HG02623 (cell line): Measurements from ENCODE around the gene PLEKHA1.

ENCODE experiments used
- ATAC-seq: cut with Tn5 transposase; IDR thresholded peaks from one replicate; pipeline ENCODE4 v1.9.1; 2021; ENCODE audit warnings: moderate library complexity; ENCODE audit not compliant: unreplicated experiment

PLEKHA1 gene

GRCh38 chr10:122374237-122374858 lies at the start of gene PLEKHA1:
PLEKHA1 (plus strand) TSS chr10:122374708; CDS start chr10:122393201, 18,493 bp downstream.
- ATAC-seq: peak; percentile 93

GRCh38 chr10:122325235-122325634 lies 49.3 kb upstream of the PLEKHA1 start:
- no peak for ATAC-seq

- no peak for ATAC-seq
Observed at GRCh38 chr10:122326385-122326784, 48.1 kb upstream of the PLEKHA1 start.

- ATAC-seq: no peak
Observed at GRCh38 chr10:122326806-122327205, 47.7 kb upstream of the PLEKHA1 start.

GRCh38 chr10:122327237-122328206 lies 47.0 kb upstream of the PLEKHA1 start:
- ATAC-seq: no peak

- no peak for ATAC-seq
Observed at GRCh38 chr10:122328676-122329075, 45.8 kb upstream of the PLEKHA1 start.

- ATAC-seq: no peak
Observed at GRCh38 chr10:122329416-122329815, 45.1 kb upstream of the PLEKHA1 start.

- no peak for ATAC-seq
Observed at GRCh38 chr10:122331100-122331499, 43.4 kb upstream of the PLEKHA1 start.

GRCh38 chr10:122331615-122332446 lies 42.7 kb upstream of the PLEKHA1 start:
- no peak for ATAC-seq

GRCh38 chr10:122333037-122333436 lies 41.5 kb upstream of the PLEKHA1 start:
- no peak for ATAC-seq

GRCh38 chr10:122336332-122336731 lies 38.2 kb upstream of the PLEKHA1 start:
- ATAC-seq: no peak

GRCh38 chr10:122336961-122337360 lies 37.5 kb upstream of the PLEKHA1 start:
- no peak for ATAC-seq

GRCh38 chr10:122338609-122339441 lies 35.7 kb upstream of the PLEKHA1 start:
- no peak for ATAC-seq

GRCh38 chr10:122341141-122341810 lies 33.2 kb upstream of the PLEKHA1 start:
- no peak for ATAC-seq

GRCh38 chr10:122342293-122343134 lies 32.0 kb upstream of the PLEKHA1 start:
- ATAC-seq: no peak

GRCh38 chr10:122343135-122343800 lies 31.2 kb upstream of the PLEKHA1 start:
- no peak for ATAC-seq

- no peak for ATAC-seq
Observed at GRCh38 chr10:122343936-122344335, 30.6 kb upstream of the PLEKHA1 start.

- ATAC-seq: no peak
Observed at GRCh38 chr10:122344741-122345258, 29.7 kb upstream of the PLEKHA1 start.
